ENCODE results near the gene DDO. TPM values are rescaled to one million over a fixed set of nuclear protein-coding genes. Genes with fewer than 3 reads are reported as not detected.

DDO gene
- total and polyA plus RNA-seq, 2 of the 8 experiments (the other 6 are each of a cell fraction or from before 2014, with no cell fraction given): not detected

GRCh38 chr6:110366256-110366655 is 49.1 kb downstream of the DDO start:
- FAIRE-seq (no peak), DNase-seq (ENCODE audit: low read depth in 1 of 2, low spot score in 2 of 2) (no peak)
- no peak overlapping the region for H2BK12ac ChIP-seq (ENCODE audit: low read depth, low read length)
- H2AK5ac ChIP-seq (ENCODE audit: low read depth, low read length): no peak overlapping the region
- H3K4me2 ChIP-seq (ENCODE audit: insufficient read depth in 1 of 2, low read depth in 2 of 2, low read length in 2 of 2): no peak overlapping the region
- no peak overlapping the region for H2BK120ac ChIP-seq (replicated peaks; ENCODE audit: low read depth, low read length)
- H3K9ac ChIP-seq (replicated peaks in 1 of 4; ENCODE audit: extremely low read depth in 1 of 4, low read depth in 3 of 4, low read length in 3 of 4): no peak overlapping the region
- no peaks in the 10 kb centered on the region for H3K27me3 ChIP-seq (replicated peaks in 1 of 4; ENCODE audit: control insufficient read depth in 3 of 4, extremely low read depth in 1 of 4, insufficient read depth in 3 of 4, low read length in 3 of 4)
- no peak overlapping the region for H2BK15ac ChIP-seq (ENCODE audit: low read length)
- H3K23ac ChIP-seq (ENCODE audit: insufficient read length): no peak overlapping the region
- H3K27ac ChIP-seq (ENCODE audit: low read depth, low read length): no peak overlapping the region
- no peak overlapping the region for H4K5ac ChIP-seq (ENCODE audit: insufficient read length, low read depth, low read length)
- H4K91ac ChIP-seq (replicated peaks; ENCODE audit: insufficient read length, low read length): no peak overlapping the region
- H3K36me3 ChIP-seq (ENCODE audit: control insufficient read depth in 2 of 4, insufficient read depth in 4 of 4, low read length in 3 of 4): no peaks in the 10 kb centered on the region
- H2AFZ ChIP-seq (ENCODE audit: low read length): no peak overlapping the region
- H3K79me1 ChIP-seq (ENCODE audit: low read depth, low read length): no peaks in the 10 kb centered on the region
- no peaks in the 10 kb centered on the region for H4K20me1 ChIP-seq (replicated peaks in 1 of 2; ENCODE audit: control insufficient read depth in 1 of 2, insufficient read depth in 2 of 2, low read length in 2 of 2)
- H3K79me2 ChIP-seq (ENCODE audit: control insufficient read depth in 1 of 2, insufficient read depth in 2 of 2, low read length in 2 of 2): no peaks in the 10 kb centered on the region
- H3K23me2 ChIP-seq (ENCODE audit: low read depth, low read length): no peaks in the 10 kb centered on the region; the same call in 1 of the 2 replicates
- no peak for TF ChIP-seq SP2 (IDR thresholded peaks at IDR 0.05; ENCODE audit: low read length)
- no peak for TF ChIP-seq POU5F1 (IDR thresholded peaks at IDR 0.05; ENCODE audit: low read depth, low read length)
- TF ChIP-seq ATF3 (IDR thresholded peaks at IDR 0.05; ENCODE audit: insufficient read depth, low read depth, low read length): no peak
- ChIA-PET POLR2A (ENCODE audit: partially characterized antibody) (interaction anchor here (1.6 kb wide), 1 partner anchor 10 kb away, joined by 4 read pairs; no protein-coding TSS in a partner anchor), CTCF (ENCODE audit: partially characterized antibody) (interaction anchor here (0.9 to 2.9 kb wide), 7 partner anchors 11 to 327 kb away, joined by 3 to 14 read pairs (median 4); no protein-coding TSS in a partner anchor)
- no peak overlapping the region for H2BK20ac ChIP-seq (ENCODE audit: low read length)
- H3K4me3 ChIP-seq (ENCODE audit: extremely low read depth in 1 of 4, insufficient read depth in 2 of 4, low read depth in 3 of 4, low read length in 4 of 4): no peak overlapping the region
- 82% methylated on average over 2 of the region's 2 CpGs; no CpG with 5 or more reads in 1 of the 2 experiments for WGBS, 2 experiments (ENCODE audit: extremely low coverage in 1 of 2, insufficient coverage in 1 of 2, insufficient read length in 1 of 2, insufficient replicate concordance in 2 of 2, low coverage in 1 of 2, low lambda C conversion rate in 2 of 2, missing lambda C conversion rate in 1 of 2)
- H3K14ac ChIP-seq (ENCODE audit: insufficient read length): no peak overlapping the region
- no peak overlapping the region for H3K18ac ChIP-seq (ENCODE audit: extremely low read depth, low read length)
- no peak overlapping the region for H3K4ac ChIP-seq (replicated peaks; ENCODE audit: insufficient read length, low read depth, low read length)
- no peak overlapping the region for H3K56ac ChIP-seq (replicated peaks; ENCODE audit: insufficient read length, low read depth, low read length)
- H3K4me1 ChIP-seq (replicated peaks in 1 of 4; ENCODE audit: control insufficient read depth in 3 of 4, insufficient read depth in 4 of 4, low read length in 3 of 4): peaks cover 0 to 13% (median 3%) of the 10 kb centered on the region in 4 experiments; a peak in 3 of 7 replicates
- H4K8ac ChIP-seq (ENCODE audit: extremely low read depth, insufficient read depth, low read length): no peak overlapping the region
- H3K9me3 ChIP-seq (ENCODE audit: insufficient read depth in 2 of 2, low read depth in 1 of 2, low read length in 1 of 2): no peaks in the 10 kb centered on the region
- H2BK5ac ChIP-seq (ENCODE audit: low read depth, low read length): no peak overlapping the region
